HG03097 (cell line): Measurements from ENCODE around the gene PIM1.
"Not testable (repeated sequence)": the region's sequence is repeated elsewhere in the genome, so short reads cannot be mapped to it uniquely, and the experiment has no call there.

Experiments
- ATAC-seq: cut with Tn5 transposase; IDR thresholded peaks from one replicate; pipeline ENCODE4 v1.9.1; 2021; ENCODE audit not compliant: unreplicated experiment, low FRiP score

The PIM1 gene

GRCh38 chr6:37185949-37186720, 16.2 kb downstream of the PIM1 start:
- not testable (repeated sequence) for ATAC-seq

DNA sequence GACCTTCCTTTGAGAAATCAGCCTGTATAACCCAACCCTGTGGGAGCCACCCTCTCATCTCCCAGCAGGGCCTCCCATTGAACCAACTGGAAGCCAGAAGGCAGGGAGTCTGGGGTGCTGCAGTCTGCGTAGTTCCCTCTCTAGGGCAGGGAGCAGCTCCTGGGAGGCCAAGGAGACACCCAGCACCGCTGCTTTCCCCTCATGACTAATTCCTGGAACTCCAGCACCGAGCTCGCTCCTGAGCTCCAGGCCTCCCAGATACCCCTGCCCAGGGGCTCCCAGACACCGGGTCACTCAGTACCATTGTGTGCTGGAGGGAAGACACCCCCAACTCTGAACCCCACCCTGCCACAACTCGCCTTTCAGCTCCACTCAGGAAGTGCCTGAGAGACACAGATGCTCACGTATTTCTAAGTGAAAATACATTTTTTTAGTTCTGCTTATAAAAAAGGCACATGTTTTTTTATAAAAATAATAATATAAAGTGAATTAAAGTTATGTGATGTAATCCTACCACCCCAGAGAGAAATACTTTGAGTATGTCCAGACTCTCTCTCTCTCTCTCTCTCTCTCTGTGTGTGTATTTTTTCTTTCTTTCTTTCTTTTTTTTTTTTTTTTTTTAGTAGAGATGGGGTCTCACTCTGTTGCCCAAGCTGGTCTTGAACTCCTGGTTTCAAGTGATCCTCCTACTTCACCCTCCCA, 17.5 kb downstream of the PIM1 start:
- ATAC-seq, result no peak

- no peak for ATAC-seq
These were observed 19.1 kb downstream of the PIM1 start for GRCh38 chr6:37188962-37189510.

DNA sequence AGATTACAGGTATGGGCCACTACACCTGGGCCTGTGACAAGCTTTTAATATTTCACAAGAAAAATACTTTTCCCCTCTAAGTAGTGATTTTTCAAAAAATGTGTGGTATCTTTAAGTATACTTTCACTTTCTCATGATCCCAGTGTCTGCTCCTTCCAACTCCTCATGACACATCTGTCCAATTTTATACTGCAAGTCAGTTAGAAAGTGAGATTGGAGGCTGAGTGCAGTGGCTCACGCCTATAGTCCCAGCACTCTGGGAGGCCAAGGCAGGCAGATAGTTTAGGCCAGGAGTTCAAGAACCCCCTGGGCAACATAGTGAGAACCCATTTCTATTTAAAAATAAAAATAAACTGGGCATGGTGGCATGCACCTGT, 20.2 kb downstream of the PIM1 start:
- ATAC-seq, result no peak

- no peak for ATAC-seq
These were observed 22.7 kb downstream of the PIM1 start for GRCh38 chr6:37192666-37193065.

- not testable (repeated sequence) for ATAC-seq
These were observed 24.9 kb downstream of the PIM1 start for GRCh38 chr6:37194886-37195285.

DNA sequence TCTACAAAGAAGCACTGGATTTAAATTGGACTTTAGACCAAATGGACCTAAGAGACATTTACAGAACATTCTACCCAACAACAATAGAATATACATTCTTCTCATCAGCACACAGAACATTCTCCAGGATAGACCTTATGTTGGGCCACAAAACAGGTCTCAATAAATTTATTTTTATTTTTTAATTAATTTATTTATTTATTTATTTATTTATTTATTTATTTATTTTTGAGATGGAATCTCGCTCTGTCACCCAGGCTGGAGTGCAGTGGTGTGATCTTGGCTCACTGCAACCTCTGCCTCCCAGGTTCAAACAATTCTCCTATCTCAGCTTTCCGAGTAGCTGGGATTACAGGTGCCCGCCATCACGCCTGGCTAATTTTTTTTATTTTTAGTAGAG, 26.5 kb downstream of the PIM1 start:
- ATAC-seq, result not testable (repeated sequence)

GRCh38 chr6:37200085-37200484, 30.1 kb downstream of the PIM1 start:
- no peak for ATAC-seq

DNA sequence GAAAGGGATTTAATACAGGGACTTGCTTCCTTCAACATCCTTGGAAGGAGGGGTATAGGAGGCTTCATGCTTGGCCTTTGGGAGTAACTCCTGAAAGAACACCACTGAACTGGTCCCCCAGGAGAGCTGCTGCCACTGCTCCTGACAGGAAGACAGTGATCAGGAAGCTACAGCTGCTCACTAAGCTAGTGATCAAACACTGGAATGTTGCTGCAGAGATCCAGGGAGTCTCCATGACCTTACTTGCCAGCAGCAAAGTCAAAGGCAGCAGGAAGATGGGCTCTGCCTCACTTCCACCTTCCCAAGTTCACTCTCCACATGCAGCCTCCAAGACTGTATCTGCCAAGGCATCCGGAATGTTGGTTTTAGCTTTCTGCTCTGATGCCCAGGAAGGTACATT, 31.8 kb downstream of the PIM1 start:
- no peak for ATAC-seq

- ATAC-seq, result no peak
These were observed 33.0 kb downstream of the PIM1 start for GRCh38 chr6:37202788-37203491.

DNA sequence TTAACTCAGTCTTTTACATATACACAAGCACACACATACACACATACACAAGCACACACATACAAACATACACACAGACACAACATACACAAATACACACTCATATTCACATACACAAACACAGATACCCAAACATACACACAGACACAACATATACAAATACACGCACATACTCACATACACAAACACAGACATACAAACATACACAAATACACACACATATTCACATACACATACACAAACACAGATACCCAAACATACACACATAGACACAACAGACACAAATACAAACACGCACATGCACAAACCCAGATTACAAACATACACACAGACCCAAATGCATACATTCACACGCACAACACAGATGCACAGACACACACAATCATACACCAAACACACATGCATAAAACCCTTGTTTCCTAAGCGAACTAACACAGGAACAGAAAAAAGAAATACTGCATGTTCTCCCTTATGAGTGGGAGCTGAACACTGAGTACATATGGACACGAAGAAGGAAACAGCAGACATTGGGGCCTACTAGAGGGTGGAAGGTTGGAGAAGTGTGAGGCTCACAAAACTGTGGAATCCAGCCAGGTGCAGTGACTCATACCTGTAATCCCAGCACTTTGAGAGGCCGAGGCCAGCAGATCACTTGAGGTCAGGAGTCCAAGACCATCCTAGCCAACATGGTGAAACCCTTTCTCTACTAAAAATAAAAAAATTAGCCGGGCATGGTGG, 34.2 kb downstream of the PIM1 start:
- ATAC-seq, result no peak

GRCh38 chr6:37205175-37205996, 35.4 kb downstream of the PIM1 start:
- ATAC-seq, result no peak

- ATAC-seq, result no peak
These were observed 36.0 kb downstream of the PIM1 start for GRCh38 chr6:37205997-37206340.

GRCh38 chr6:37206622-37207021, 36.7 kb downstream of the PIM1 start:
- no peak for ATAC-seq

DNA sequence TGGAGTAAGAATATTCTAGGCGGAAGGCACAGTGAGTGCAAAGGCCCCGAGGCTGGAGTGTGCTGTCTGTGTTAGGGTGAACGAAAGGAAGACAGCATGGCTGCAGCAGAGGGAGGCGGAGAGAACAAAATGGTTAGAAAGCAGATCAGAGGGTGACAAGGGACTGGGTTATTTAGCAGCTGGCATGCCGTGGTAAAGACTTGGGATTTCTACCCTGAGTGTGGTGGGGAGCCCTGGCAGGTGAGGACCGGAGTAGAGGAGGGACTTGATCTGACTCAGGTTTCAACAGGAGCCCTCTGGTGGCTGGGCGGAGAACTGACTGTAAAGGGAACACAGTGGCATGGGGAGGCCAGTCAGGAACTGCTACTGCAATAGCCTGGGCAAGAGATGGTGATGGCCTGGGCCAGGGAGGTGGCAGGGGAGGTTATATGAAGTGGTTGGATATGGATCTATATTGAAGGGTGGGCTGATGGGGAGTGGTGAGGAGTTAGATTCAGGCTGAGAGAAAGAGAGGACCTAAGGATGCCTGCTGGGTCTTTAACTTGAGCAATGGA, 38.0 kb downstream of the PIM1 start:
- ATAC-seq, result no peak

GRCh38 chr6:37208793-37209192, 38.8 kb downstream of the PIM1 start:
- ATAC-seq, result no peak

DNA sequence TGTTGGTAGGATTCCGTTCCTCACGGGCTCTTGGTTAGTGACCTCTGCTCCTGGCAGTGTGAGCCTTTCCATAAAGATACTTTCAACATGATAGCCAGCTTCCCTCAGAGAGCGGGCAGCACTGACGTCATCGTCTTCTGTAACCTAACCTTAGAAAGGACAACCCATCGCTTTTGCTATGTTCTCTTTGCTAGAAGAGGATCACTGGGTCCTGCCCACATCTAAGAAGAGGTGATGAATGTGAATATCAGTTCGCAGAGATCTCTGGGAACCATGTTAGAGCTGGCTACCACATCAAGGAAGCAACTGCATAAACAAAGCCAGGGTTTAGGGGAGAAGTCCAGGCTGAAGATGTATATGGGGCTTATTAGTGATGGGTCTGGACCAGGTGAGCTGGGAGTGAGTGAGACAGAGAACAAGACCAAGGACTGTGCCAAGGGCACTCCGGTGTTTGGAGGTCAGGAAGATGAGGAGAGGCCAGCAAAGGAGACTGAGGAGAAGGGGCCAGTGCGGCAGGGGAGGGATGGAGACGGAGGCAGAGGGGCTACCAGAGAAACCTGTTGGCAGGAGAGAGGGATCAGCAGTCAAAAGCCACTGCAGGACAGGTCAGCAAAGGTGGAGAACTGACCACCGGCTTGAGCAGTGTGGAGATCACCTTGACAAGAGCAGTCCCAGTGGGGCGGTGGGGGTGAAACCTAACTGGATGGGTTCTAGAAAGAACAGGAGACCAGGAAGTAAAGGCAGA, 39.7 kb downstream of the PIM1 start:
- ATAC-seq, result no peak

DNA sequence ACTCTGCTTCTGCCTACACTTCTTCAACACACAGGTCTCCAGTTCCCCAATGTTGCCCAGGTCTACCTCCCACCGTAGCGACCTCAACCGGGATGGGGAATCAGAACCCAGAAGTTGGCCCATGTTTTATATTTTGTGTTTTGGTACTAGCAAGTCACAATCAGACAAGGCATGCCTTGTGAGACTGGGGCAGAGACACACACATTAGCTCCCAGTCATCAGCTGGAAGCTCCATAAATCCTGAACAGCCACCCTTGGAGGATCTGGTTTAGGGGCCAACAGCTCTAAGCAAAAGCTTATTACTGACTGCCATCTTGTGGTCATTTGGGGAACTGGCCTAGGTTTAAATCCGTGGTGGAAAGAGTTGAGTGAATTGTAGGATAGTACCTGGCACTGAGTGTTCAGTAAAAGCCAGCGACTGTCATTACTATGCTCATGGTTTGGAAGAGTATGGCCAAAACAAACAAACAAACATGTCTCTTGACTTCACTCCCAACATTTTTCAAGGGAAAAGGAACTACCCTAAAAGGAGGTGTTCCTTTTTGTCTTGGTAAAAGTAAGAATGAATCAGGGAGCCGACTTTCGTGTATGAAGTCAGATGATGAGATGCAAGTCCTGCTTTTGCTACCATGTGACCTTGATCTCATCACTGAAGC, 40.5 kb downstream of the PIM1 start:
- ATAC-seq, result no peak
